H1 (cell line): ENCODE data around the gene DRAXIN. TPM values are rescaled to one million over a fixed set of nuclear protein-coding genes. Genes with fewer than 3 reads are reported as not detected.

Experiments
- CTCF ChIA-PET: fragments of 300-600 bp; sonication (Branson Sonifier 250); formaldehyde crosslinking; loops from one replicate; lab custom pipeline; 2021; ENCODE audit not compliant: partially characterized antibody; lab: Charles Lee
- POLR2A ChIA-PET: fragments of 300-600 bp; sonication (Branson Sonifier 250); formaldehyde crosslinking; loops from one replicate; lab custom pipeline; 2021; ENCODE audit warnings: inconsistent platforms; ENCODE audit not compliant: partially characterized antibody; lab: Charles Lee
- DNase-seq, 2 experiments: peaks; one replicate each; pipeline versions ENCODE4 v3.0.0 to v3.0.0-alpha.2; 2010 to 2022; ENCODE audit warnings: low spot score in 2 of 2, low read depth in 1 of 2, mixed read lengths in 1 of 2
- FAIRE-seq: peaks from 2 replicates; lab custom pipeline; 2011; peaks lifted over from hg19 to GRCh38; lab: Jason Lieb, UNC
- H2AFZ ChIP-seq: 2 replicates; pipeline ENCODE4 v1.8.1; 2012; ENCODE audit warnings: low read length, inconsistent platforms
- H2AK5ac ChIP-seq: 2 replicates; pipeline ENCODE4 v1.6.1; 2013; ENCODE audit warnings: low read depth, low read length
- H2BK120ac ChIP-seq: replicated peaks from 2 replicates; pipeline ENCODE3; 2013; ENCODE audit warnings: low read depth, low read length, inconsistent platforms
- H2BK12ac ChIP-seq: 2 replicates; pipeline ENCODE4 v1.6.1; 2013; ENCODE audit warnings: low read depth, low read length
- H2BK15ac ChIP-seq: 2 replicates; pipeline ENCODE4 v1.6.1; 2013; ENCODE audit warnings: low read length
- H2BK20ac ChIP-seq: 2 replicates; pipeline ENCODE4 v1.6.1; 2013; ENCODE audit warnings: low read length
- H2BK5ac ChIP-seq: 2 replicates; pipeline ENCODE4 v1.6.1; 2013; ENCODE audit warnings: low read depth, low read length
- H3K14ac ChIP-seq: 2 replicates; pipeline ENCODE4 v1.6.1; 2013; ENCODE audit warnings: inconsistent platforms; ENCODE audit not compliant: insufficient read length
- H3K18ac ChIP-seq: 2 replicates; pipeline ENCODE4 v1.6.1; 2013; ENCODE audit warnings: low read length; ENCODE audit errors: extremely low read depth
- H3K23ac ChIP-seq: 2 replicates; pipeline ENCODE4 v1.6.1; 2013; ENCODE audit warnings: inconsistent platforms; ENCODE audit not compliant: insufficient read length
- H3K23me2 ChIP-seq: 2 replicates; pipeline ENCODE4 v1.6.1; 2013; ENCODE audit warnings: low read depth, low read length
- H3K27ac ChIP-seq: 2 replicates; pipeline ENCODE4 v1.6.1; 2011; ENCODE audit warnings: low read depth, low read length, inconsistent platforms
- H3K27me3 ChIP-seq, 4 experiments: replicated peaks in 1 of 4; 1 replicate in 1 of 4; 2 replicates in 3 of 4; pipeline versions ENCODE4 v1.6.1 to v1.8.1; 2011 to 2013; ENCODE audit warnings: low read length in 3 of 4, mild to moderate bottlenecking in 3 of 4, inconsistent platforms in 2 of 4, mixed read lengths in 2 of 4, moderate library complexity in 1 of 4; ENCODE audit not compliant: control insufficient read depth in 3 of 4, insufficient read depth in 3 of 4; ENCODE audit errors: extremely low read depth in 1 of 4
- H3K36me3 ChIP-seq, 4 experiments: 2 replicates each; pipeline versions ENCODE4 v1.6.1 to v1.8.1; 2011 to 2013; ENCODE audit warnings: mild to moderate bottlenecking in 4 of 4, low read length in 3 of 4, moderate library complexity in 2 of 4, control low read depth in 1 of 4, inconsistent platforms in 1 of 4; ENCODE audit not compliant: insufficient read depth in 4 of 4, control insufficient read depth in 2 of 4
- H3K4ac ChIP-seq: replicated peaks from 2 replicates; pipeline ENCODE3; 2013; ENCODE audit warnings: low read length, low read depth, mixed read lengths, inconsistent platforms; ENCODE audit not compliant: insufficient read length
- H3K4me1 ChIP-seq, 4 experiments: replicated peaks in 1 of 4; 1 replicate in 1 of 4; 2 replicates in 3 of 4; pipeline versions ENCODE4 v1.6.1 to v1.8.1; 2011 to 2013; ENCODE audit warnings: low read length in 3 of 4, inconsistent platforms in 2 of 4, mixed read lengths in 1 of 4; ENCODE audit not compliant: insufficient read depth in 4 of 4, control insufficient read depth in 3 of 4
- H3K4me2 ChIP-seq, 2 experiments: 2 replicates each; pipeline versions ENCODE4 v1.6.1 to v1.8.1; 2011 to 2013; ENCODE audit warnings: low read depth in 2 of 2, low read length in 2 of 2, control low read depth in 1 of 2, inconsistent platforms in 1 of 2, mild to moderate bottlenecking in 1 of 2; ENCODE audit not compliant: insufficient read depth in 1 of 2
- H3K4me3 ChIP-seq, 4 experiments: fragments of 200-600, 300-600 bp in 1 of 4; sonication (generic), shearing (Covaris generic), sonication (Bioruptor Twin) in 1 of 4; 2 replicates each; pipeline versions ENCODE4 v1.5.1 to v1.8.1; 2011 to 2016; ENCODE audit warnings: low read length in 4 of 4, low read depth in 3 of 4, control low read depth in 2 of 4, inconsistent platforms in 2 of 4, mild to moderate bottlenecking in 2 of 4, mixed read lengths in 1 of 4, moderate library complexity in 1 of 4; ENCODE audit not compliant: insufficient read depth in 2 of 4; ENCODE audit errors: extremely low read depth in 1 of 4
- H3K56ac ChIP-seq: replicated peaks from 2 replicates; pipeline ENCODE3; 2013; ENCODE audit warnings: low read depth, mild to moderate bottlenecking, mixed read lengths, low read length, inconsistent platforms; ENCODE audit not compliant: insufficient read length
- H3K79me1 ChIP-seq: 2 replicates; pipeline ENCODE4 v1.6.1; 2013; ENCODE audit warnings: low read depth, low read length, control low read depth
- H3K79me2 ChIP-seq, 2 experiments: 2 replicates each; pipeline versions ENCODE4 v1.6.1 to v1.8.1; 2012 to 2013; ENCODE audit warnings: low read length in 2 of 2, mild to moderate bottlenecking in 2 of 2, inconsistent platforms in 1 of 2; ENCODE audit not compliant: insufficient read depth in 2 of 2, control insufficient read depth in 1 of 2
- H3K9ac ChIP-seq, 4 experiments: replicated peaks in 1 of 4; 1 replicate in 1 of 4; 2 replicates in 3 of 4; pipeline versions ENCODE4 v1.6.1 to v1.8.1; 2011 to 2013; ENCODE audit warnings: low read depth in 3 of 4, low read length in 3 of 4, control low read depth in 2 of 4, mild to moderate bottlenecking in 2 of 4, moderate library complexity in 2 of 4, inconsistent platforms in 1 of 4; ENCODE audit errors: extremely low read depth in 1 of 4
- H3K9me3 ChIP-seq, 2 experiments: 2 replicates each; pipeline versions ENCODE4 v1.6.1 to v1.8.1; 2012 to 2013; ENCODE audit warnings: mild to moderate bottlenecking in 2 of 2, moderate library complexity in 2 of 2, control low read depth in 1 of 2, inconsistent platforms in 1 of 2, low read depth in 1 of 2, low read length in 1 of 2, mixed read lengths in 1 of 2; ENCODE audit not compliant: insufficient read depth in 2 of 2
- H4K20me1 ChIP-seq, 2 experiments: replicated peaks in 1 of 2; 2 replicates each; pipeline versions ENCODE3 to v1.8.1; 2011 to 2013; ENCODE audit warnings: inconsistent platforms in 2 of 2, low read length in 2 of 2, mild to moderate bottlenecking in 1 of 2; ENCODE audit not compliant: insufficient read depth in 2 of 2, control insufficient read depth in 1 of 2
- H4K5ac ChIP-seq: 2 replicates; pipeline ENCODE4 v1.6.1; 2013; ENCODE audit warnings: low read length, low read depth, mixed read lengths, inconsistent platforms; ENCODE audit not compliant: insufficient read length
- H4K8ac ChIP-seq: 2 replicates; pipeline ENCODE4 v1.8.0; 2013; ENCODE audit warnings: mild to moderate bottlenecking, moderate library complexity, low read length, inconsistent platforms; ENCODE audit not compliant: insufficient read depth; ENCODE audit errors: extremely low read depth
- H4K91ac ChIP-seq: replicated peaks from 2 replicates; pipeline ENCODE3; 2013; ENCODE audit warnings: low read length, mixed read lengths, inconsistent platforms; ENCODE audit not compliant: insufficient read length
- FOSL1 ChIP-seq: IDR thresholded peaks from 2 replicates; pipeline ENCODE4 v1.6.1; 2011; ENCODE audit warnings: mild to moderate bottlenecking, low read depth, low read length, moderate library complexity; ENCODE audit not compliant: insufficient read depth
- KDM1A ChIP-seq: fragments of 200-600, 300-600 bp; sonication (generic); IDR thresholded peaks from 2 replicates; pipeline ENCODE4 v1.7.1; 2016; ENCODE audit warnings: mild to moderate bottlenecking, low read length, borderline replicate concordance
- MAFK ChIP-seq: IDR thresholded peaks from 2 replicates; pipeline ENCODE4 v1.6.1; 2012; ENCODE audit warnings: low read depth, mild to moderate bottlenecking, improper control_type of control experiment, low read length
- RAD21 ChIP-seq, 2 experiments: IDR thresholded peaks in 1 of 2; conservative IDR thresholded peaks in 1 of 2; 2 replicates each; pipeline ENCODE4 v1.6.1; 2011; ENCODE audit warnings: low read depth in 2 of 2, low read length in 2 of 2, improper control_type of control experiment in 1 of 2, inconsistent platforms in 1 of 2, mild to moderate bottlenecking in 1 of 2, moderate library complexity in 1 of 2
- SAP30 ChIP-seq: fragments of 300-600 bp; sonication (generic); IDR thresholded peaks from 2 replicates; pipeline ENCODE4 v1.7.1; 2012; ENCODE audit warnings: low read length, moderate library complexity, mild to moderate bottlenecking, inconsistent platforms; ENCODE audit not compliant: insufficient read depth, insufficient replicate concordance
- TAF1 ChIP-seq: IDR thresholded peaks from 2 replicates; pipeline ENCODE4 v1.6.1; 2011; ENCODE audit warnings: mild to moderate bottlenecking, low read depth, low read length
- TBP ChIP-seq: IDR thresholded peaks from 2 replicates; pipeline ENCODE4 v1.6.1; 2011; ENCODE audit warnings: low read depth, low read length, improper control_type of control experiment
- WGBS, 2 experiments: shearing (Covaris generic) in 1 of 2; methylation state at CpG; one replicate each; pipeline versions ENCODE4 v1.1.6 to v1.1.7; 2013 to 2015; ENCODE audit warnings: low lambda C conversion rate in 2 of 2, mixed read lengths in 2 of 2, inconsistent platforms in 1 of 2, low coverage in 1 of 2, missing lambda C conversion rate in 1 of 2; ENCODE audit not compliant: insufficient replicate concordance in 2 of 2, insufficient coverage in 1 of 2, insufficient read length in 1 of 2; ENCODE audit errors: extremely low coverage in 1 of 2, missing lambda C conversion rate in 1 of 2; 5-methylcytosine and 5-hydroxymethylcytosine counted together
- polyA plus RNA-seq, 7 experiments: library from polyadenylated mRNA; depleted of rRNA in 3 of 7; stranded (reverse) in 5 of 7; unstranded in 2 of 7; fragments of >200 nt in 5 of 7; fragments of 200-250 nt in 2 of 7; gene quantifications; 1 replicate in 5 of 7; 2 replicates in 1 of 7; 4 replicates in 1 of 7; pipeline versions ENCODE4 v1.2.1 to v1.2.3, GENCODE V29; 2011 to 2013; ENCODE audit warnings: missing spikeins in 2 of 7, mixed read lengths in 2 of 7
- total RNA-seq: library from RNA; stranded (reverse); fragmentation: NEBNext Ultra II Directional; extraction: Animal tissue kit (Norgen Biotek cat#: 25700); gene quantifications from 2 replicates; pipeline ENCODE4 v1.2.1, GENCODE V29; 2021

DRAXIN gene
- total and polyA plus RNA-seq, 2 of the 8 experiments (the other 6 are each of a cell fraction or from before 2014, with no cell fraction given) = 4.6 to 17.6 TPM

- no peak overlapping the region for H3K27ac ChIP-seq
- H4K20me1 ChIP-seq = peaks cover 0 to 6% of the 10 kb centered on the region in 2 experiments
- H4K5ac ChIP-seq = no peak overlapping the region
- no peak overlapping the region for H2BK120ac ChIP-seq
- H2BK15ac ChIP-seq = no peak overlapping the region
- DNase-seq (no peak), FAIRE-seq (no peak)
- H3K23me2 ChIP-seq = no peaks in the 10 kb centered on the region
- H3K56ac ChIP-seq = no peak overlapping the region
- H3K4me2 ChIP-seq = no peak overlapping the region
- H3K4ac ChIP-seq = no peak overlapping the region
- H4K8ac ChIP-seq = no peak overlapping the region
- 86% methylated on average over 14 of the region's 17 CpGs; no CpG with 5 or more reads in 1 of the 2 experiments for WGBS, 2 experiments
- TF ChIP-seq KDM1A = no peak
- TF ChIP-seq FOSL1 = no peak
- no peak for TF ChIP-seq TAF1
- no peak for TF ChIP-seq RAD21 (IDR thresholded peaks at IDR 0.05 in 1 of 2, conservative IDR thresholded peaks at IDR 0.05 in 1 of 2; ENCODE audit: low read depth in 2 of 2, low read length in 2 of 2)
- TF ChIP-seq TBP = no peak
- no peak for TF ChIP-seq SAP30
- no peak for TF ChIP-seq MAFK
- H2BK5ac ChIP-seq = no peak overlapping the region
- no peaks in the 10 kb centered on the region for H3K9me3 ChIP-seq
- no peaks in the 10 kb centered on the region for H3K79me1 ChIP-seq
- H2BK12ac ChIP-seq = no peak overlapping the region
- no peaks in the 10 kb centered on the region for H3K79me2 ChIP-seq
- H3K18ac ChIP-seq = no peak overlapping the region; the same call in 1 of the 2 replicates
- no peak overlapping the region for H3K23ac ChIP-seq
- no peak overlapping the region for H4K91ac ChIP-seq
- no peak overlapping the region for H3K4me3 ChIP-seq
- POLR2A ChIA-PET = interaction anchor here (0.5 to 3.6 kb wide), 16 partner anchors 9 to 297 kb away, joined by 3 to 21 read pairs (median 6); partner anchors contain the start of genes AGTRAP, FBXO6 and MAD2L2
- no peak overlapping the region for H2AK5ac ChIP-seq
- CTCF ChIA-PET = interaction anchor here (0.7 to 1.8 kb wide), 4 partner anchors 10 to 129 kb away, joined by 3 to 6 read pairs (median 3); partner anchors contain the start of gene C1orf167
- H3K36me3 ChIP-seq = peaks cover 0 to 14% (median 9%) of the 10 kb centered on the region in 4 experiments; a peak in 5 of 8 replicates
- no peak overlapping the region for H2BK20ac ChIP-seq
- no peak overlapping the region for H3K9ac ChIP-seq
- no peaks in the 10 kb centered on the region; a peak in 1 of 7 replicates for H3K27me3 ChIP-seq
- peaks cover 0 to 16% (median 5%) of the 10 kb centered on the region in 4 experiments; a peak in 5 of 7 replicates for H3K4me1 ChIP-seq
- H2AFZ ChIP-seq = no peak overlapping the region
- no peak overlapping the region for H3K14ac ChIP-seq
Observed at GRCh38 chr1:11752359-11753088, 61.0 kb downstream of the DRAXIN start.
